WI38 (cell line): ENCODE measurements around the gene SLC25A22.
A peak's percentile ranks its signal among the peaks of the same experiment; 100 is the strongest.

ENCODE experiments used
- H3K4me3 ChIP-seq: 2 replicates; pipeline ENCODE4 v1.5.1; 2011; ENCODE audit warnings: low read depth, mild to moderate bottlenecking, control low read depth, low read length
- CTCF ChIP-seq: IDR thresholded peaks from 2 replicates; pipeline ENCODE4 v1.5.1; 2012; ENCODE audit warnings: low read depth, mild to moderate bottlenecking, control low read depth, low read length

Gene SLC25A22

GRCh38 chr11:833114-833791, 35.2 kb upstream of the SLC25A22 start:
- peak overlapping the region; percentile 74 for H3K4me3 ChIP-seq
- TF ChIP-seq CTCF, result no peak

- TF ChIP-seq CTCF, result no peak
- H3K4me3 ChIP-seq, result peak within 1 kb of the TSS; percentile 74
Observed at GRCh38 chr11:832529-833113, 34.5 kb upstream of the SLC25A22 start, which contains the start of gene CD151. Gene CD151, plus strand, starts transcription at chr11:832952. Its CDS starts 3,118 bp downstream, at chr11:836070.

- peak overlapping the region; percentile 52 for H3K4me3 ChIP-seq
- TF ChIP-seq CTCF, result no peak
Observed at GRCh38 chr11:831961-832528, 34.0 kb upstream of the SLC25A22 start.

GRCh38 chr11:831118-831864, 33.2 kb upstream of the SLC25A22 start:
- no peak overlapping the region for H3K4me3 ChIP-seq
- TF ChIP-seq CTCF, result no peak

GRCh38 chr11:830295-831117, 32.4 kb upstream of the SLC25A22 start:
- peak overlapping the region; percentile 17; the same call in 1 of the 2 replicates for H3K4me3 ChIP-seq
- TF ChIP-seq CTCF, result no peak

- TF ChIP-seq CTCF, result no peak
- peak overlapping the region; percentile 16; the same call in 1 of the 2 replicates for H3K4me3 ChIP-seq
Observed at GRCh38 chr11:829847-830294, 31.8 kb upstream of the SLC25A22 start.
